ENCODE data around the gene CNTNAP5.
A peak's percentile ranks its signal among the peaks of the same experiment; 100 is the strongest.

Gene CNTNAP5

GRCh38 chr2:124563426-124563825, 538.3 kb downstream of the CNTNAP5 start:
- no peak for DNase-seq

GRCh38 chr2:124566518-124566970, 541.5 kb downstream of the CNTNAP5 start:
- DNase-seq, result peak; percentile 22

- DNase-seq, result no peak
Measured at GRCh38 chr2:124570872-124571271, 545.8 kb downstream of the CNTNAP5 start.

- DNase-seq, result no peak
Measured at GRCh38 chr2:124571836-124572235, 546.7 kb downstream of the CNTNAP5 start.

- DNase-seq, result no peak
Measured at GRCh38 chr2:124572934-124573634, 548.0 kb downstream of the CNTNAP5 start.

GRCh38 chr2:124575497-124575896, 550.4 kb downstream of the CNTNAP5 start:
- no peak for DNase-seq

- DNase-seq, result no peak
Measured at GRCh38 chr2:124580263-124580662, 555.2 kb downstream of the CNTNAP5 start.

GRCh38 chr2:124582387-124582786, 557.3 kb downstream of the CNTNAP5 start:
- DNase-seq, result no peak

- DNase-seq, result no peak
Measured at GRCh38 chr2:124584615-124585014, 559.5 kb downstream of the CNTNAP5 start.

- DNase-seq, result no peak
Measured at GRCh38 chr2:124585277-124585676, 560.2 kb downstream of the CNTNAP5 start.

GRCh38 chr2:124586210-124586609, 561.1 kb downstream of the CNTNAP5 start:
- no peak for DNase-seq

GRCh38 chr2:124586835-124587234, 561.7 kb downstream of the CNTNAP5 start:
- no peak for DNase-seq

GRCh38 chr2:124589971-124590370, 564.9 kb downstream of the CNTNAP5 start:
- DNase-seq, result no peak

- no peak for DNase-seq
Measured at GRCh38 chr2:124602759-124603158, 577.7 kb downstream of the CNTNAP5 start.

GRCh38 chr2:124604940-124605339, 579.9 kb downstream of the CNTNAP5 start:
- no peak for DNase-seq

GRCh38 chr2:124607679-124608078, 582.6 kb downstream of the CNTNAP5 start:
- DNase-seq, result no peak

- DNase-seq, result no peak
Measured at GRCh38 chr2:124609667-124610066, 584.6 kb downstream of the CNTNAP5 start.

- DNase-seq, result no peak
Measured at GRCh38 chr2:124610141-124610540, 585.1 kb downstream of the CNTNAP5 start.

- DNase-seq, result no peak
Measured at GRCh38 chr2:124610866-124611265, 585.8 kb downstream of the CNTNAP5 start.

- DNase-seq, result no peak
Measured at GRCh38 chr2:124623560-124623959, 598.5 kb downstream of the CNTNAP5 start.

- no peak for DNase-seq
Measured at GRCh38 chr2:124625561-124625960, 600.5 kb downstream of the CNTNAP5 start.

- no peak for DNase-seq
Measured at GRCh38 chr2:124626993-124627392, 601.9 kb downstream of the CNTNAP5 start.

GRCh38 chr2:124633812-124634211, 608.7 kb downstream of the CNTNAP5 start:
- DNase-seq, result no peak

- no peak for DNase-seq
Measured at GRCh38 chr2:124639524-124639923, 614.4 kb downstream of the CNTNAP5 start.

- DNase-seq, result no peak
Measured at GRCh38 chr2:124640221-124640750, 615.2 kb downstream of the CNTNAP5 start.
